ENCODE results near the gene TMEM30B.

GRCh38 chr14:61247935-61248334, 33.2 kb downstream of the TMEM30B start:
- no peak for TF ChIP-seq POLR2A (IDR thresholded peaks at IDR 0.05; ENCODE audit: low read depth, low read length)
- TF ChIP-seq POLR2AphosphoS5 (IDR thresholded peaks at IDR 0.05; ENCODE audit: low read depth, low read length): no peak
- no peak for TF ChIP-seq PAX5 (IDR thresholded peaks at IDR 0.05; ENCODE audit: insufficient read depth, low read length, severe bottlenecking)
- no peak for TF ChIP-seq TAF1 (IDR thresholded peaks at IDR 0.05; ENCODE audit: low read depth, low read length)

All from GM12891 (cell line).